Left hindlimb (tissue), 1 donor: ENCODE data around the gene INTS1.
"Not testable (repeated sequence)": the region's sequence is repeated elsewhere in the genome, so short reads cannot be mapped to it uniquely, and the experiment has no call there.

Experiments used
- DNase-seq: peaks from one replicate; pipeline ENCODE4 v3.0.0-alpha.2; 2018

Gene INTS1

GRCh38 chr7:1531263-1531978 is 27.2 kb upstream of the INTS1 start:
- DNase-seq = no peak

GRCh38 chr7:1530946-1531262 is 26.7 kb upstream of the INTS1 start:
- no peak for DNase-seq

GRCh38 chr7:1529383-1530116 is 25.4 kb upstream of the INTS1 start:
- no peak for DNase-seq

GRCh38 chr7:1526271-1526754 is 22.1 kb upstream of the INTS1 start:
- DNase-seq = no peak

GRCh38 chr7:1525409-1525808 is 21.2 kb upstream of the INTS1 start:
- DNase-seq = no peak

- DNase-seq = no peak
Observed at GRCh38 chr7:1523844-1524243, 19.7 kb upstream of the INTS1 start.

- DNase-seq = peak; percentile 28
Observed at GRCh38 chr7:1523208-1523607, 19.0 kb upstream of the INTS1 start.

- no peak for DNase-seq
Observed at GRCh38 chr7:1521456-1521855, 17.3 kb upstream of the INTS1 start.

GRCh38 chr7:1520539-1521234 is 16.5 kb upstream of the INTS1 start:
- DNase-seq = no peak

- DNase-seq = not testable (repeated sequence)
Observed at GRCh38 chr7:1519322-1519922, 15.2 kb upstream of the INTS1 start.

GRCh38 chr7:1516586-1517251 is 12.5 kb upstream of the INTS1 start:
- DNase-seq = no peak

GRCh38 chr7:1515509-1515967 is 11.3 kb upstream of the INTS1 start:
- not testable (repeated sequence) for DNase-seq

- DNase-seq = no peak
Observed at GRCh38 chr7:1514995-1515401, 10.8 kb upstream of the INTS1 start.

- DNase-seq = no peak
Observed at GRCh38 chr7:1514407-1514806, 10.2 kb upstream of the INTS1 start.

GRCh38 chr7:1513657-1514095 is 9.5 kb upstream of the INTS1 start:
- no peak for DNase-seq

- DNase-seq = no peak
Observed at GRCh38 chr7:1512781-1513656, 8.8 kb upstream of the INTS1 start.

- no peak for DNase-seq
Observed at GRCh38 chr7:1511444-1512422, 7.5 kb upstream of the INTS1 start.

GRCh38 chr7:1510780-1511154 is 6.6 kb upstream of the INTS1 start:
- no peak for DNase-seq

GRCh38 chr7:1509226-1509625 is 5.0 kb upstream of the INTS1 start:
- DNase-seq = no peak

- no peak for DNase-seq
Observed at GRCh38 chr7:1508277-1508758, 4.1 kb upstream of the INTS1 start.
